Activated CD8-positive, alpha-beta memory T cell treated with anti-CD3 and anti-CD28 coated beads, Interleukin-2, amount 10 ng/mL, durations not matched to agents 7 days and 5 days (primary cell): ENCODE data around the gene TMIGD2. TPM values are rescaled to one million over a fixed set of nuclear protein-coding genes. Genes with fewer than 3 reads are reported as not detected.
"Not testable (repeated sequence)": the region's sequence is repeated elsewhere in the genome, so short reads cannot be mapped to it uniquely, and the experiment has no call there.

Experiments
- ATAC-seq: fragments of 150-1000 bp; cut with Tn5 transposase; one replicate; pipeline ENCODE4 v1.10.0; 2021; ENCODE audit warnings: moderate library complexity
- CTCF ChIA-PET: fragments of 350-600 bp; sonication (Branson Sonifier 250); formaldehyde crosslinking; loops from one replicate; lab custom pipeline; 2021; ENCODE audit warnings: antibody characterized with exemption; lab: Charles Lee
- DNase-seq: peaks from one replicate; pipeline ENCODE4 v3.0.0-alpha.2; 2020
- H3K27ac Mint-ChIP-seq: one replicate; pipeline ENCODE4 v1.8.0; 2021; ENCODE audit warnings: mild to moderate bottlenecking, mixed read lengths
- H3K27me3 Mint-ChIP-seq: one replicate; pipeline ENCODE4 v1.8.0; 2021; ENCODE audit warnings: mixed read lengths
- H3K36me3 Mint-ChIP-seq: one replicate; pipeline ENCODE4 v1.8.0; 2021; ENCODE audit warnings: mild to moderate bottlenecking, mixed read lengths
- H3K4me1 Mint-ChIP-seq: one replicate; pipeline ENCODE4 v1.8.0; 2021; ENCODE audit warnings: mixed read lengths
- H3K4me3 Mint-ChIP-seq: one replicate; pipeline ENCODE4 v1.8.0; 2021; ENCODE audit warnings: mild to moderate bottlenecking, moderate library complexity, mixed read lengths
- H3K9me3 Mint-ChIP-seq: one replicate; pipeline ENCODE4 v1.8.0; 2022; ENCODE audit warnings: low read depth, mixed read lengths
- total RNA-seq, 2 experiments: library from RNA; stranded (reverse); gene quantifications; one replicate each; pipeline ENCODE4 v1.2.3, GENCODE V29; 2021

Gene TMIGD2, protein sequence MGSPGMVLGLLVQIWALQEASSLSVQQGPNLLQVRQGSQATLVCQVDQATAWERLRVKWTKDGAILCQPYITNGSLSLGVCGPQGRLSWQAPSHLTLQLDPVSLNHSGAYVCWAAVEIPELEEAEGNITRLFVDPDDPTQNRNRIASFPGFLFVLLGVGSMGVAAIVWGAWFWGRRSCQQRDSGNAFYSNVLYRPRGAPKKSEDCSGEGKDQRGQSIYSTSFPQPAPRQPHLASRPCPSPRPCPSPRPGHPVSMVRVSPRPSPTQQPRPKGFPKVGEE
- total RNA-seq: 10 to 100 TPM; 29.8 to 40.7 TPM

DNA sequence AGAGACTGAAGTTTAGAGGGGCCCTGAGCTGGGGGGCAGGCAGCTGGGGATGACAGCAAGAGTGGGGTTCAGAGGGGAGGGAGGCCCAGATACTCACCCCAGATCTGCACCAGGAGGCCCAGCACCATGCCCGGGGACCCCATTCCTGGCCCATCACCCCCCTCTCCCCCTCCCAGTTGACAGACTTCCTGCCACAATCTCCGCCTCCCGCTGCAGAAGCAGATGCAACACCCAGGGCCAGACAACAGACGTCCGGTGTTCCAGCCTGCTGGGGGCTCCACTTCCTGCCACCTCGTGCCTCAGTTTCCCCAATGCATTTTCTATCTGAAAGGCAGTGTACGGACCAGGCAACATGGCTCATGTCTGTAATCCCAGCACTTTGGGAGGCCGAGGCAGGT is at the start of gene TMIGD2:
Gene TMIGD2 (minus strand): TSS at position 147 of the 398 bp plus-strand sequence. CDS start 4 bp downstream, at position 143.
- peak; percentile 52 for DNase-seq
- H3K4me1 Mint-ChIP-seq: peaks cover 50% of the 10 kb centered on the region

DNA sequence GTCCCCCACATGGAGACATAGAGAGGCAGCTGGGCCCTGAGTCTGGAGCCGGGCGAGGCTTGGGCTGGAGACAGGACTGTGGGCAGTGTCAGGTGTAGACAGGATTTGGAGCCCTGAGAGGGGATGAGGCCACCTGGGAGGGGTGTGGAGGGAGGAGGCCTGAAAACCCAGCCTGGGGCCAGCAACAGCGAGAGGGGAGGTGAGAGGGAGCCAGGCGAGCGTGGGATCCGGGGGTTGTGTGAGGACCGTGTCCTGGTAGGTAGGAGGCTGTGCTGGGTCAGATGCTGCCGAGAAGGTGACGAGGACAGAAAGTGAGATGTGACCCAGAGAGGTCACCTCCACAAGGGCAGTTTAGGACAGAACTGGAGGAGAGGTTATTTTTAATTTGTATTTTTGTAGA is 48.5 kb upstream of the TMIGD2 start:
- H3K36me3 Mint-ChIP-seq: peaks cover 7% of the 10 kb centered on the region
- no peak for DNase-seq
- H3K27me3 Mint-ChIP-seq: no peaks in the 10 kb centered on the region
- no peak overlapping the region for H3K4me3 Mint-ChIP-seq
- no peak for ATAC-seq
- H3K4me1 Mint-ChIP-seq: peaks cover 4% of the 10 kb centered on the region
- no peak overlapping the region for H3K27ac Mint-ChIP-seq
- CTCF ChIA-PET: interaction anchor here (5.8 kb wide), 1 partner anchor 85 kb away, joined by 125 read pairs; no protein-coding TSS in a partner anchor
- H3K9me3 Mint-ChIP-seq: no peaks in the 10 kb centered on the region

More for the DNA sequence above, at the start of gene TMIGD2:
- CTCF ChIA-PET: interaction anchor here (0.9 to 2.8 kb wide), 5 partner anchors 23 to 169 kb away, joined by 3 to 13 read pairs (median 6); partner anchors contain the start of gene MPND
- peak; percentile 2 for ATAC-seq
- Mint-ChIP-seq H3K9me3 (no peaks in the 10 kb centered on the region), H3K27ac (peak within 1 kb of the TSS; percentile 87), H3K27me3 (no peaks in the 10 kb centered on the region), H3K36me3 (peaks cover 2% of the 10 kb centered on the region), H3K4me3 (peak within 1 kb of the TSS; percentile 80)

DNA sequence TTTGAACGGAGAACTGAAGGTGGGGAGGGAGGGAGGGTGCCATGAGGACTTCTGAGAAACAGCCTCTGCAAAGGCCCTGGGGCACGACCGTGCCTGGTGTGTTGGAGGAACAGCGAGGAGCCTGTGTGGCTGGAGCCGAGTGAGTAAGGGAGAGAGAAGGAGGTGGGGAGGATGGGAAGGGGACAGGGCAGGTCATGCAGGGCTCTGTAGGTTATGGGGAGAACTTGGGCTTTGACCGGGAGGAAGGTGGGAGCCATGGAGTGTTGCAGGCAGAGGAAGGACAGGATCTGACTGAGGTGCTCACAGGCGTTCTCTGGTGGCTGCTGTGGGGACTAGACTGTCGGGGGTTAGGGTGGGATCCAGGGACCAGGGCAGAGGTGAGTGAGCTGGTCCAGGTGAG is 47.9 kb upstream of the TMIGD2 start:
- H3K27ac Mint-ChIP-seq: no peak overlapping the region
- ATAC-seq (no peak), DNase-seq (no peak)
- CTCF ChIA-PET: interaction anchor here (5.8 kb wide), 1 partner anchor 84 kb away, joined by 125 read pairs; no protein-coding TSS in a partner anchor
- H3K9me3 Mint-ChIP-seq: no peaks in the 10 kb centered on the region
- peaks cover 11% of the 10 kb centered on the region for H3K36me3 Mint-ChIP-seq
- H3K4me3 Mint-ChIP-seq: no peak overlapping the region
- H3K27me3 Mint-ChIP-seq: no peaks in the 10 kb centered on the region
- peaks cover 8% of the 10 kb centered on the region for H3K4me1 Mint-ChIP-seq

DNA sequence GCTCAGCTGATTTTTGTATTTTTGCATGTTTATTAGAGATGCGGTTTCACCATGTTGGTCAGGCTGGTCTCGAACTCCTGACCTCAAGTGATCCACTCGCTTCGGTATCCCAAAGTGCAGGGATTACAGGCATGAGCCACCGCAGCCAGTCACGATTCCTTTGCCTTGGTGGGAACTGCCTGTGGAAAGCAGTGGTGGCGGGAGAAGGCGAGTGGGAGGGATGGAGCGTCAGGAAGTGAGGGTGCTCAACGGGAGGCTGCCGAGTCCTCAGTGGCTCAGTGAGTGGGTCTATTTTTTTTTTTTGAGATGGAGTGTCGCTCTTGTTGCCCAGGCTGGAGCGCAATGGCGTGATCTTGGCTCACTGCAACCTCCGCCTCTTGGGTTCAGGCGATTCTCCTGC is 47.0 kb upstream of the TMIGD2 start:
- H3K27me3 Mint-ChIP-seq, H3K27ac Mint-ChIP-seq, H3K4me1 Mint-ChIP-seq, H3K9me3 Mint-ChIP-seq, DNase-seq, ATAC-seq, H3K4me3 Mint-ChIP-seq: not testable (repeated sequence)
- H3K36me3 Mint-ChIP-seq: peaks cover 11% of the 10 kb centered on the region
- CTCF ChIA-PET: interaction anchor here (0.5 to 4.4 kb wide), 2 partner anchors 82 to 362 kb away, joined by 4 to 31 read pairs; no protein-coding TSS in a partner anchor

GRCh38 chr19:4347521-4347920 is 45.3 kb upstream of the TMIGD2 start:
- ATAC-seq (no peak), DNase-seq (no peak)
- Mint-ChIP-seq H3K4me3 (no peak overlapping the region), H3K27ac (no peak overlapping the region), H3K9me3 (no peaks in the 10 kb centered on the region), H3K27me3 (no peaks in the 10 kb centered on the region), H3K36me3 (peaks cover 11% of the 10 kb centered on the region), H3K4me1 (peaks cover 14% of the 10 kb centered on the region)
- CTCF ChIA-PET: interaction anchor here (0.6 to 4.4 kb wide), 4 partner anchors 15 to 80 kb away, joined by 3 to 31 read pairs (median 4); no protein-coding TSS in a partner anchor

- H3K27ac Mint-ChIP-seq: no peak overlapping the region
Measured at GRCh38 chr19:4346020-4346383, 43.8 kb upstream of the TMIGD2 start.

GRCh38 chr19:4345342-4346019 is 43.3 kb upstream of the TMIGD2 start:
- H3K27me3 Mint-ChIP-seq: no peaks in the 10 kb centered on the region
- DNase-seq (no peak), ATAC-seq (no peak)
- peaks cover 19% of the 10 kb centered on the region for H3K4me1 Mint-ChIP-seq
- CTCF ChIA-PET: interaction anchor here (3.7 to 4.4 kb wide), 2 partner anchors 8 to 78 kb away, joined by 31 to 46 read pairs; no protein-coding TSS in a partner anchor
- peaks cover 11% of the 10 kb centered on the region for H3K36me3 Mint-ChIP-seq
- H3K27ac Mint-ChIP-seq: peak overlapping the region; percentile 39
- no peaks in the 10 kb centered on the region for H3K9me3 Mint-ChIP-seq
- H3K4me3 Mint-ChIP-seq: no peak overlapping the region

More at GRCh38 chr19:4346020-4346383, 43.8 kb upstream of the TMIGD2 start:
- H3K9me3 Mint-ChIP-seq: no peaks in the 10 kb centered on the region
- H3K36me3 Mint-ChIP-seq: peaks cover 11% of the 10 kb centered on the region
- H3K4me1 Mint-ChIP-seq: peaks cover 17% of the 10 kb centered on the region
- DNase-seq (no peak), ATAC-seq (no peak)
- H3K4me3 Mint-ChIP-seq: no peak overlapping the region
- CTCF ChIA-PET: interaction anchor here (4.4 kb wide), 1 partner anchor 79 kb away, joined by 31 read pairs; no protein-coding TSS in a partner anchor
- no peaks in the 10 kb centered on the region for H3K27me3 Mint-ChIP-seq

DNA sequence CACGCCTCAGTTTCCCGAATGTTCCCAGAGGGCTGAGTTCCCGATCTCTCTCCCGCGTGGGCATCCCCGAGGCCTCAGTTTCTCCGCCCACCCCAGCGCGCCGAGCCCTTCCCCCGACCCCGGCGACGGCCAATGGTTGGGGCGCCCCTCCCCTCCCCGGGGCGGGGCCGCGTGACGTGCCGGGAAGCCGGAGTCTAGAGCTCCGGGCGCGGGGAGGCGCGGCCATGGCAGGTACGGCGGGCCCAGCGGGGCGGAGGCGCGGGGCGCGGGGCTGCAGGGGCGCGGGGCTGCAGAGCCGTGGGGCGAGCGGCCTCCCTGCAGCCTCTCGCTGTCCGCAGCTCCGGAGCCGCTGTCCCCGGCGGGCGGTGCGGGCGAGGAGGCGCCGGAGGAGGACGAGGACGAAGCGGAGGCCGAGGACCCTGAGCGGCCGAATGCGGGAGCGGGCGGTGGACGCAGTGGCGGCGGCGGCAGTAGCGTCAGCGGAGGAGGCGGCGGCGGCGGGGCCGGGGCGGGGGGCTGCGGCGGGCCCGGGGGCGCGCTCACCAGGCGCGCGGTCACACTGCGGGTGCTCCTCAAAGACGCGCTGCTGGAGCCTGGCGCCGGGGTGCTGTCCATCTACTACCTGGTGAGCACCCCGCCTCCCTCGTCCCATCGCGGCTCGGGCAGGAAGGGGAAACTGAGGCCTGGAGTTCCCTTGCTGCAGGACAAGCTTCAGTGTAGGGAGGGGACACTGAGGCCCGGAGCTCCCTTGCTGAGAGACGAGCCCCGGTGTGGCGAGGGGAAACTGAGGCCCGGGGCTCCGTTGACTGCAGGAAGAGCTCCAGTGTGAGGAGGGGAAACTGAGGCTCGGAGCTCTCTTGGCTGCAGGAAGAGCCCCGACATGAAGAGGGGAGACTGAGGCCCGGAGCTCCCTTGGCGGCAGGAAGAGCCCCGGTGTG is 41.5 kb upstream of the TMIGD2 start, which contains the start of gene MPND:
Gene MPND (plus strand): TSS at position 193 of the 938 bp plus-strand sequence. CDS start 32 bp downstream, at position 225.
- Mint-ChIP-seq H3K9me3 (no peaks in the 10 kb centered on the region), H3K27ac (peak within 1 kb of the TSS; percentile 92), H3K4me3 (peak within 1 kb of the TSS; percentile 85), H3K4me1 (peaks cover 25% of the 10 kb centered on the region), H3K36me3 (peaks cover 11% of the 10 kb centered on the region), H3K27me3 (no peaks in the 10 kb centered on the region)
- CTCF ChIA-PET: interaction anchor here (0.9 to 3.7 kb wide), 24 partner anchors 9 to 356 kb away, joined by 3 to 53 read pairs (median 4); partner anchors contain the start of genes CHAF1A, SH3GL1, TMIGD2 and YJU2
- DNase-seq (peak; percentile 94), ATAC-seq (peak; percentile 76)

DNA sequence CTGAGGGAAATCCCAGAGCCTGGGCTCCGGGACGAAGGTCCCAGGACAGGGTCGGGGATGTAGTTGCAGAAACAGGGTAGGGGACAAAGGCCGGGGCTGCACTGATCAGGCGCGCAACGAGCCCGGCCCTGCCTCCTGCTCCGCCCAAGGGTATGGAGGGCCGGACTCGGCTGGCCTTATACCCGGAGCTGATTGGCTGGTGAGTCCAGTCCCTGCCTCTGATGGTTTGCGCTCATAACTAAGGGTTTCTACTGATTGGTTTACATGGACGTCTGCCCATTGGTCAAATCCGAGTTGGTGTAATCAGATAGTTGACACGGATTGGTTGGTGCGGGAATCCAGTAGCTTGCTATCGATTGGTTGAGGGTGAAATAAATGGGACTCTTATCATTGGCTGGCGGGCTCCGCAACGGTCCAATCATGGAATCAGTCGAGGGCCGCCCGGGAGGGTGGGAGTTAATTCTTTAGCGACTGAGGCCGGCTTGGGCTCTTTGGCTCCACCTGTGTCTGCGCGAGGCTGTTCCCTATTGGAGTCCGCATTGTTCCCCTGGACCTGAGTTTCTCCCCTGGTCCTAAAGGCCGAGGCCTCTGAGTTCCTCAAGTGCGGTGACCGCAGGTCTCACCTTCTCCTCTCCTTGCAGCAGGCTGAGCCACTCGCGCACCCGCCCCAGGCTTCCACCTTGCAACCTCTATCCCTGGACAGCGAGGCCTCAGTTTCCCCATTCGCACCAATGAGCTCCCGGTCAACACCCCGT is 40.6 kb upstream of the TMIGD2 start:
- Mint-ChIP-seq H3K4me1 (peaks cover 32% of the 10 kb centered on the region), H3K9me3 (no peaks in the 10 kb centered on the region), H3K27ac (peak overlapping the region; percentile 92), H3K4me3 (peak overlapping the region; percentile 85), H3K27me3 (no peaks in the 10 kb centered on the region), H3K36me3 (peaks cover 11% of the 10 kb centered on the region)
- ATAC-seq (peak; percentile 89), DNase-seq (peak; percentile 97)
- CTCF ChIA-PET: interaction anchor here (0.8 to 3.7 kb wide), 27 partner anchors 9 to 355 kb away, joined by 3 to 53 read pairs (median 4); partner anchors contain the start of genes CHAF1A, SH3GL1, TMIGD2 and YJU2

DNA sequence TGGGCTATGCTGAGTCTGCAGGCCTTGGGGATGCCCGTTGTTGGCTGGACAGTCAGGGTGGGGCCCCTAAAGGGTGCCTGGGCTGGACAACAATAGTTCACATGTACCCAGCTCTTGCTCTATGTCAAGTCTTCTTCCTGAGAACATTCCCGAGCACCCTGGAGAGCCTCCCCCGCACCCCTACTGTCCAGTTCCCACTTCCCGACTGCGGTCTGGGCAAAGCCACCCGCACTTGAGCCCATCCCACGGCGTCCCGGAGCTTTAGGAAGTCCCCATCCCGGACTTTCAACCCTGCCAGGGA is 40.1 kb upstream of the TMIGD2 start:
- ATAC-seq (no peak), DNase-seq (no peak)
- Mint-ChIP-seq H3K27me3 (no peaks in the 10 kb centered on the region), H3K4me1 (peaks cover 32% of the 10 kb centered on the region), H3K36me3 (peaks cover 11% of the 10 kb centered on the region), H3K9me3 (no peaks in the 10 kb centered on the region), H3K27ac (peak overlapping the region; percentile 92), H3K4me3 (peak overlapping the region; percentile 85)
- CTCF ChIA-PET: interaction anchor here (0.8 to 3.7 kb wide), 17 partner anchors 8 to 233 kb away, joined by 3 to 53 read pairs (median 6); partner anchors contain the start of genes CHAF1A, SH3GL1, TMIGD2 and YJU2

- DNase-seq (no peak), ATAC-seq (no peak)
- CTCF ChIA-PET: interaction anchor here (0.6 to 2.7 kb wide), 6 partner anchors 8 to 71 kb away, joined by 3 to 15 read pairs (median 6); partner anchors contain the start of gene FSD1
- Mint-ChIP-seq H3K4me1 (peaks cover 23% of the 10 kb centered on the region), H3K9me3 (peaks cover 3% of the 10 kb centered on the region), H3K36me3 (peaks cover 3% of the 10 kb centered on the region), H3K27ac (peak within 1 kb of the TSS; percentile 83), H3K4me3 (peak within 1 kb of the TSS; percentile 87), H3K27me3 (no peaks in the 10 kb centered on the region)
Measured at GRCh38 chr19:4338441-4339355, 36.5 kb upstream of the TMIGD2 start, which contains the start of gene STAP2. STAP2 (minus strand) TSS chr19:4338827; CDS start chr19:4338753, 74 bp downstream.
